GM18517 (cell line): Measurements from ENCODE around the gene SNAI3.

ENCODE experiments used
- ATAC-seq: cut with Tn5 transposase; IDR thresholded peaks from one replicate; pipeline ENCODE4 v1.9.1; 2021; ENCODE audit warnings: mild to moderate bottlenecking, moderate library complexity; ENCODE audit not compliant: unreplicated experiment

The SNAI3 gene

GRCh38 chr16:88705801-88706228, 19.5 kb upstream of the SNAI3 start:
- peak; percentile 28 for ATAC-seq

GRCh38 chr16:88705076-88705684, 18.9 kb upstream of the SNAI3 start:
- ATAC-seq, result no peak

GRCh38 chr16:88703486-88704309, 17.4 kb upstream of the SNAI3 start:
- ATAC-seq, result no peak

DNA sequence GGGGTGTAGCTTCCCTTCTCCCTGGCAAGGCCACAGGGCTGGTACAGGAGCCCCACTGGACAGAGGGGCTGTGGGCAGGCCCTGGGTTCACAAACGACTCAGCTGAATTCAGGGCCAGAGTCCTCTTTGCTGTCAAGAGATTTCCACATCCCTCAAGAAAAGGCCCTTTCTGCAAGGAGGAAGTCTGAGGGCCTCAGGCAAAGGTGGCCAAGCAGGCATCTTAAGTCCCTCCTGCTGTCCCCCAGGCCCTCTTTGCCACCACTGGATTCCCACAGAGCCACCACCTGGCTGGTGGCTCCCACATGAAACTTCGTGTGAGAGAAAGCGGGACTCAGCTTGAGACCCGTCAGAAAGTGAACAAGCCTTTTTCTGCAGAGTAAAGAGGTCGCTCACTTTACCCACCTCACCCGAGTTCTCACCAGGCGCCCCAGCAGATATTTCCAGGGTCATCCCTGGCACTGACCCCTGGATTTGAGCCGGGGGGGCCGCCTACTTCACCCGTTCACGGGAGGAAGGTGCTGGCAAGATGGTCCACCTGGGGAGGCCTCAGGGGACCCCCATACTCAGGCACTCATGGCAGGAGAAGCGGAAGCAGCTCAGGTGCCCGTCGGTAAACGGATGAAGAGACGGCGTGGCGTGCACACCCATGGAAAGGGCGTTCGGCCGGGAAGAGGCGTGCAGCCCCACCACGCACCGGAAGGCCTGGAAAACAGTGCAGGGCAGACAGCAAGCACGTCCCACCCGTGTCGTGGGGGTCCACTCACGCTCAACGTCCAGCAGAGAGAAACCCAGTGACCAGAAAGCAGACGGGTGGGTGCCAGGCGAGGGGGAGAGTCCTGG, 16.3 kb upstream of the SNAI3 start:
- ATAC-seq, result no peak

DNA sequence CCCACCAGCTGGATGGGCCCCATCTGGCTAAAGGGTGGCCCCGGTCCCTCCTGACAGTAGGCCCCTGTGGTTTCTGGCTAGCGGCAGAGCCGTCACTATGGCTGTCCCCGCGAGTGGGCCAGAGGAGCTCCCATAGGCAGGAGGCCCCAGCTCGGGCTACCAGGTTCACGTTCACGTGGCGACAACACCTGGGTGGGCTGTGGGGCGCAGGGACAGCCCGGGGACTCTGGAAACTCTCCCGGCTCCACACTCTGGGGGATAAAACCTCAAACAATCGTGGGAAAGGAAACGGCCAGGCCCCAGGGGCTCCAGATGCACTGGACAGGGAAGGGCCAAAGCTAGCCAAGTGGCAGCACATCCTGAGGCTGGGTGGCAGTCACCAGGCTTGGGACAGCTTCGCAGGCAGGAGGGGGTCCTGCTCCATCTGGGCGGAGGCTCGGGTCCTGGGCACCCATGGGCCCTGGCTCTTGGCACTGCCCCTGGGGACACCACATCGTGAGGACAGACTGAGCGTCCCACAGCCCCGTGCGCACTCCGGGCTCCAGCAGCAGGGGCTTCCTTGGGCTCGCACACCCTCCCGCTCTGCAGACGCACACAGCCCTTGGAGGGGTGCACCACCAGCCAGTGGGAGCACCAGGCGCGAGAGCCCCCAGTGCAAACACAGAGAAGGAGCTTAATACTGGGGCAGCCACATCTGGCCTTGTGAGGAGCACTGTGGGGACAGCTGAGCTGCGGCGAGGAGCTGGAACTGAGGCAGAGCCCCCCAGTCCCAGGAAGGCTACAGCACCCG, 15.5 kb upstream of the SNAI3 start:
- ATAC-seq, result no peak

DNA sequence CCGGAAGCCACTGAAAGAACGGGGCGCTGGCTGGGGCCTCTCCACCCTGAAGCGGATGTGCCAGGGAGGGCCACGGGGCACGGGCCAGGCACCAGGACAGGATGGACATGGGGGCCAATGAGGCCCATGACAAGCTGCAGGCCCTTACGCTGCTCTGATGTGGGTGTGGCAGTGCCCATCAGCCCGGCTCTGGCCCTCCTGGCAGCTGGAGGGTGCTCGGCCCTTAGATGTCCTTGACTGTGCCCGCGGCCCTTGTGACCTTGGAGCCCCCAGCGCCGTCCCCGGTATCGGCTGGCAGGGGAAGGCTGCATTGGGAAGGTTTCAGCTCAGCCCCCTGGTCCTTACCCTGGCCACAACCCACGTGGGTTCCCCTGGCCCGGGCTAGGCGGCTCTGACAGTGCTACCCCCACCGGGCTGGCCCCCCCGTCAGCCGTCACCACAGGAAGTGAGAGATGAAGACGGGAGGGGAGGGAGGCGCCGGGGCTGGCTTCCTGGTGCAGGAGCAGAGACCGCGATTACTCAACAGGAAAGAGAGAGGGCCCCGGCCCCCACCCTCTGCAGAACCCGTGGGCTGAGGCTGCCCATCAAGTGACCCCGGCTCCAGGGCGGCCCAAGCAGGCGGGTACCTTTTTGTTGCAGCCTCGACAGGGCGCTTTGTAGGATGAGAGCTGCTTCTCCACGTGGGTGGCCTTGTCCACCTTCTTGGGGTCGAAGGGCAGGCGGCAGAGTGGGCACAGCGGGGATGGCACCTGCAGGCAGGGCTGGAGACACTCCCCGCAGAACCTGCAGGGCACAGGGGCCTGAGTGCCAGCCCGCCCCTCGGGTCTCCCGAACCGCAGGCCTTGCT, 14.6 kb upstream of the SNAI3 start:
- peak; percentile 46 for ATAC-seq

- no peak for ATAC-seq
Measured at GRCh38 chr16:88700322-88700635, 14.0 kb upstream of the SNAI3 start.

DNA sequence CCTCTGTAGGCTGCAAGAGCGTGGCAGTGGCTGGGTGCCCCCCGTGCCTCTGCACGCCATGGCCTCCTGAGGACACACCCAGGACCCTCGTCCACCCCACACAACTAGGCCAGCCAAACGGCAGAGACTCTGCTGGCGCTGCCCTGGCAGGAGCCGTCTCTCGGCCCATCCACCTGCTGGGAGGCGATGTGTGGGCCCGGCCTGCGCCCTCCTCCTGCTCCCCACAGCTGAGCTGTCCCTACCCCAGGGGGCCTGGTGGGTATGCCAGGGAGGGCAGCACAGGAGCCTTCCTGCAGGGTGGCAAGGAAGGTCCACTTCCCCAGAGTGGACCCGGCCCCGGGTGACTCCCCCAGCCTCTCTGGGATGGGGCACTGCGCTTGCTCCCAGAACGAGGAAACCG, 12.9 kb upstream of the SNAI3 start:
- ATAC-seq, result no peak

- ATAC-seq, result no peak
Measured at GRCh38 chr16:88698646-88699045, 12.3 kb upstream of the SNAI3 start.

GRCh38 chr16:88697831-88698615, 11.7 kb upstream of the SNAI3 start:
- ATAC-seq, result no peak

GRCh38 chr16:88697116-88697830, 11.0 kb upstream of the SNAI3 start:
- ATAC-seq, result no peak

DNA sequence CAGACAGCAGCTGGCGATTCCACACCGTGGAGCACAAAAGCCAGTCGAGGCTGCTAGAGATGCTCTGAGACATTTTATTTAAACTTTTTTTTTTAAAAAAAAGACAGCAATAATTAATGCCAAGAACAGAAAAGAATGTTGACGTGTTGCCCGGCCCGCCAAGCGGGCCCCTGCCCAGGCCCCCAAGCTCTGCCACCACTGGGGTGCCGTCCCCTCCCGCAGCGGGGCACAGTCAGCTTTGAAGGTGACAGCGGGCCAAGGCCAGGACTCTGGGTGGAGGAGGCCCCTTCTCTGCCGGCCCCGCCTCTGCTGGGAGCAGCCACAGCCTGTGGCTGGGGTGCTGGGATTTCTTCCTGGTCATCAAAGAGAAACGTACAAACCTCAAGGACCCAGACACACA, 10.1 kb upstream of the SNAI3 start:
- no peak for ATAC-seq

GRCh38 chr16:88695753-88696152, 9.4 kb upstream of the SNAI3 start:
- ATAC-seq, result no peak

DNA sequence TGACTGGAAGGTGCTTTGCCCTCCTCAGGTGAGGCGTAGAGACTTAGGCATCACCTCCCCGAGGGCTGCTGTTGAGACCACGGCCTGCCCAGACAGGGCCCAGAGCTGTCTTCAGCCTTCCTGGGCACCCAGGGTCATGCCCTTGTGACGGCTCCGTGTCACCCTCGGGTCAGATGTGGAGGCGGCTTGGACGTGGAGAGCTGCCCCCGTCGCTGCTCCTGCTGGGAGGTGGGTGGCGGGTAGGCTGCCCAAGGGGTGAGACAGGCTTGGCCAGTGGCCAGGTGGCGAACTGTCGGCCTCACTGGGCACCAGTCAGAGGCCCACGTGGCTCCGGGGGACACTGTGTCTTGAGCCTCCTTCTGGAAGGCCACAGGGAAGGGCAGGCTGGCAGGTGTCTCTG, 8.9 kb upstream of the SNAI3 start:
- ATAC-seq, result no peak

DNA sequence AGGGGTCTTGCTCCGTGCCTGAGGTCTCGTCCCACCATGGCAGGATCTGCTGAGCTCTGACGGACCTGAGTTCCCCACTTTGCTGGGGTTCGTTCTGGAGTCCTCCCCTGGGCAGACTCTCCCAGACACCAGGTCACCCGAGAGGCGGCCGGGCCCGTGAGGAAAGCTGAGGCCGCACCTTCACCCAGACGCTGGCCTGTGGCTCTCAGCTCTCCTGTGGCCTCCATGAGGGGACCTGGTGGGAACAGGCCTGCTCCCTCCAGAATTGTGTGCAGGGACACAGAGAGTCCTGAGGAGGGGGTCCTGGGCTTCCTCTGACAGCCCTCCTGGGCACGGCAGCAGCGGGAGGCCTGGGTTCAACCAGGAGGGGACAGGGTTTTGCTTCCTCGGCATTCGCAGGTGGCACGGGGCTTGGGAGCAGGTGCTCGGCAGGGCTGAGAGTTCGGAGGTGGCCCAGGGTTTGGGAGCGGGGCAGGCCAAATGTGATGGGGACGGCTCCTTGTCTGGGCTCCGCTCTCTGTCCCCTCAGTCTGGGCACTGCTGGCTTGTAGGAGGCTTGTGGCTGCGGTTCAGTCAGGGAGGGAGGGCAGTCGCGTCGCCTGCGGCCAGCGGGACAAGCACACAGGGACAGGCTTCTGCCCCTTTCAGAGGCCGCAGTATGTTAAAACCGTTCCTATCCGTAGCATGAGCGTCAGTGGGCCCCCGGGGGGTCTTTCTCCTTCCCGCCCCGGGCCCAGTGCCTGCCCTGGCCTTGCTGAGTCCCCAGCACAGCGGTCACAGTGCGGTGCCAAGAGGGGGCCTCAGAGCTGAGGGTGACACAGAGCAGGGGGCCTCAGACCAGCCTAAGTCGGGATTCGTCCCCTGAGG, 8.1 kb upstream of the SNAI3 start:
- ATAC-seq, result no peak

DNA sequence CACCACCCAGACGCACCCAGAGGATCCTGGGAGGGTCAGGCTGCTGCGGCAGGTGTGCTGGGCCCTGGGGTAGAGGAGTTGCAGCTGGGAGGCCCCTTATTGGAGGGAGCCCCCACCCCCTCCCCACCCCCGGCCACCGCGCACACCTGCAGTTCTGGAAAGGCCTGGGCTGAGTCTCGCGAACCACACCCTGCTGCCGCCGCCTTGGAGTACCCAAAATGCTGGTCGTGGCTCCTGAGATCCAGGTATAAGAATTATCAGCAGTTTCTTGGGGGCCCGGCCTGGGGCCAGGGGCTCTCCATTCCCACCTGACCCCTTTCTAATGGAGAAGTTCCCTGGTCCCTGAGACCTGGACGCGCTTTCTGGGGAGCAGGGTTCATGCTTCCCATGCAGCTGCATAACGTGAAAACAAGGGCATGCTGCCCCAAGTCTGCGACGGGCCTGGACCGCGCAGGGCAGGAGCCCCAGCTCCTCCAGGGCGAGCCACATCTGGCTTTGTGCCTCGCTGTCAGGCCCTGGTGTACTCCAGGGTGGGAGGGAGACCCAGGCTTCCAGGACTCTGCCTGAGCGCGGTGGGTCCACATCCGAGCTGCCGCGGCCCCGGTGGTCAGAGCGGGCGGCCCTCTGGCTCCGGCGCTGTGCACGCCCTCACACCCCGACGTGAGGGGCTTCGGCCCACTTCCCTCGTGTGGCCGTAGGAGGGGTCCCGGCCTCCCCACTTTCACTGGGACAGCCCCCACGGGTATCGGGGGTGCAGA, 7.3 kb upstream of the SNAI3 start:
- no peak for ATAC-seq

DNA sequence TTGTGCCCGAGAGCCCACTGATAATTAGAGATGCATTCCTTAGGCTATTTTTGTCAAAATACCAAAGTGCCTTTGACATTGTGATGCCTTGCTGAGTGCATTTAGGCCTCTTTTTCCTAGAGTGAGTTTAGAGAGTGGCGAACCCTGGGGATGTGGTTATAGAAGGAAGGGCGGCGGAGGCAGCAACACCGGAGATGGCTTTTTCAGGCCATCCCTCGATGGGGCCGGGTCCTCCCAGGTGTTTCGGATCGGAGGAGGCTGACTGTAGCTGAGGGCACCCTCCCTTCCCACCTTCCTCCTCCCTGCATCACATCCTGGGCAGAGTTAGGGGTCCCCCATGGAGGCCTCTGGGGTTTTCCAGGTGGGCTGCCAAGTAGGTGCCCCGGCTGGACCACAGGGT, 6.6 kb upstream of the SNAI3 start:
- no peak for ATAC-seq
